K562 (cell line): ENCODE results near the gene CKLF. TPM values are rescaled to one million over a fixed set of nuclear protein-coding genes. Genes with fewer than 3 reads are reported as not detected.
A peak's percentile ranks its signal among the peaks of the same experiment; 100 is the strongest.

Source experiments
- MAFG ChIP-seq: fragments of 450-650 bp; conservative IDR thresholded peaks from 2 replicates; pipeline ENCODE4 v1.6.1; 2016; ENCODE audit warnings: missing genetic modification characterization, missing compliant biosample characterization
- MGA ChIP-seq: fragments of 450-650 bp; IDR thresholded peaks from 2 replicates; pipeline ENCODE4 v1.6.1; 2016; ENCODE audit warnings: mild to moderate bottlenecking, moderate library complexity
- MYC ChIP-seq, 2 experiments: fragments of 250-450 bp in 1 of 2; sonication (Bioruptor Pico) in 1 of 2; IDR thresholded peaks; 2 replicates each; pipeline versions ENCODE4 v1.5.1 to v1.6.1; 2012 to 2021; ENCODE audit warnings: low read depth in 2 of 2, borderline replicate concordance in 1 of 2, improper control_type of control experiment in 1 of 2, low read length in 1 of 2, mild to moderate bottlenecking in 1 of 2, moderate library complexity in 1 of 2
- NUFIP1 ChIP-seq: fragments of 450-650 bp; IDR thresholded peaks from 2 replicates; pipeline ENCODE4 v1.6.1; 2018; ENCODE audit not compliant: partially characterized antibody
- PRPF4 ChIP-seq: fragments of 200-400 bp; formaldehyde crosslinking; IDR thresholded peaks from one replicate; pipeline ENCODE4 v1.6.1; 2017; ENCODE audit warnings: low read length, low read depth, mild to moderate bottlenecking; ENCODE audit not compliant: insufficient read depth, poor library complexity, severe bottlenecking
- SMARCA4 ChIP-seq: fragments of 450-650 bp; IDR thresholded peaks from 2 replicates; pipeline ENCODE4 v1.6.1; 2016
- ZSCAN32 ChIP-seq: fragments of 450-650 bp; formaldehyde crosslinking; IDR thresholded peaks from 2 replicates; pipeline ENCODE4 v1.4.0; 2020; ENCODE audit warnings: mild to moderate bottlenecking, moderate library complexity
- polyA plus RNA-seq, 8 experiments: library from polyadenylated mRNA; depleted of rRNA in 4 of 8; stranded (reverse) in 5 of 8; unstranded in 3 of 8; fragments of >200 nt; fragmentation: Nextera tagmentation in 2 of 8; fragmentation: Illumina TruSeq in 1 of 8; extraction: Ambion mirVana in 2 of 8; extraction: Trizol in 1 of 8; gene quantifications; 2 replicates each; pipeline versions ENCODE4 v1.2.1 to v1.2.3, GENCODE V29; 2011 to 2014; ENCODE audit warnings: inconsistent platforms in 1 of 8, missing spikeins in 1 of 8
- total RNA-seq, 7 experiments: library from RNA; depleted of rRNA in 6 of 7; stranded (reverse); fragments of >200 nt in 6 of 7; fragmentation: Illumina TruSeq in 2 of 7; extraction: Trizol in 2 of 7; gene quantifications; 2 replicates each; pipeline versions ENCODE4 v1.2.1 to v1.2.3, GENCODE V29; 2011 to 2021; ENCODE audit warnings: low replicate concordance in 1 of 7

The CKLF gene
- total and polyA plus RNA-seq, 9 of the 15 experiments (the other 6 are each of a cell fraction or from before 2014, with no cell fraction given) = 84.8 to 322 (median 118) TPM

- TF ChIP-seq ZSCAN32 (CRISPR knock-in tag) (no peak), MAFG (tag) (peak; percentile 91), MYC (IDR thresholded peaks at IDR 0.05; ENCODE audit: low read depth, low read length) (peak; percentile 63; the same call in 1 of the 2 replicates), MYC (CRISPR knock-in tag; IDR thresholded peaks at IDR 0.05; ENCODE audit: borderline replicate concordance, low read depth) (no peak), SMARCA4 (peak; percentile 60; the same call in 1 of the 2 replicates), MGA (peak; percentile 62), NUFIP1 (peak; percentile 15), PRPF4 (no peak)
Measured at GRCh38 chr16:66551348-66551759, 1.0 kb upstream of the CKLF start (continued).
